Osteocyte (in vitro differentiated cells): ENCODE results near the gene FURIN. TPM values are rescaled to one million over a fixed set of nuclear protein-coding genes. Genes with fewer than 3 reads are reported as not detected.
A peak's percentile ranks its signal among the peaks of the same experiment; 100 is the strongest.

Experiments used
- DNase-seq: peaks from one replicate; pipeline ENCODE4 v3.0.0; 2021; ENCODE audit warnings: mixed read lengths; ENCODE audit not compliant: unreplicated experiment; ENCODE audit errors: extremely low spot score
- H3K27ac Mint-ChIP-seq: one replicate; pipeline ENCODE4 v1.8.0; 2021; ENCODE audit warnings: mild to moderate bottlenecking, mixed read lengths; ENCODE audit not compliant: unreplicated experiment
- H3K27me3 Mint-ChIP-seq: one replicate; pipeline ENCODE4 v1.8.0; 2021; ENCODE audit warnings: mixed read lengths; ENCODE audit not compliant: unreplicated experiment
- H3K36me3 Mint-ChIP-seq: one replicate; pipeline ENCODE4 v1.8.0; 2021; ENCODE audit warnings: mixed read lengths; ENCODE audit not compliant: unreplicated experiment
- H3K4me1 Mint-ChIP-seq: one replicate; pipeline ENCODE4 v1.8.0; 2021; ENCODE audit warnings: mixed read lengths; ENCODE audit not compliant: unreplicated experiment
- H3K4me3 Mint-ChIP-seq: one replicate; pipeline ENCODE4 v1.8.0; 2021; ENCODE audit warnings: mild to moderate bottlenecking, moderate library complexity, mixed read lengths; ENCODE audit not compliant: unreplicated experiment
- H3K9me3 Mint-ChIP-seq: one replicate; pipeline ENCODE4 v1.8.0; 2021; ENCODE audit warnings: mixed read lengths; ENCODE audit not compliant: unreplicated experiment
- total RNA-seq: library from RNA; stranded (reverse); gene quantifications from 2 replicates; pipeline ENCODE4 v1.2.1, GENCODE V29; 2021
- TF ChIP-seq, protein P1 (sequence below): fragments of 200-600 bp; sonication (generic); IDR thresholded peaks from 2 replicates; pipeline ENCODE4 v1.5.0; 2021; ENCODE audit warnings: antibody characterized with exemption, mild to moderate bottlenecking, moderate library complexity

Gene FURIN
- total RNA-seq, 1 donor from 2014 or later = 96.2 TPM

DNA sequence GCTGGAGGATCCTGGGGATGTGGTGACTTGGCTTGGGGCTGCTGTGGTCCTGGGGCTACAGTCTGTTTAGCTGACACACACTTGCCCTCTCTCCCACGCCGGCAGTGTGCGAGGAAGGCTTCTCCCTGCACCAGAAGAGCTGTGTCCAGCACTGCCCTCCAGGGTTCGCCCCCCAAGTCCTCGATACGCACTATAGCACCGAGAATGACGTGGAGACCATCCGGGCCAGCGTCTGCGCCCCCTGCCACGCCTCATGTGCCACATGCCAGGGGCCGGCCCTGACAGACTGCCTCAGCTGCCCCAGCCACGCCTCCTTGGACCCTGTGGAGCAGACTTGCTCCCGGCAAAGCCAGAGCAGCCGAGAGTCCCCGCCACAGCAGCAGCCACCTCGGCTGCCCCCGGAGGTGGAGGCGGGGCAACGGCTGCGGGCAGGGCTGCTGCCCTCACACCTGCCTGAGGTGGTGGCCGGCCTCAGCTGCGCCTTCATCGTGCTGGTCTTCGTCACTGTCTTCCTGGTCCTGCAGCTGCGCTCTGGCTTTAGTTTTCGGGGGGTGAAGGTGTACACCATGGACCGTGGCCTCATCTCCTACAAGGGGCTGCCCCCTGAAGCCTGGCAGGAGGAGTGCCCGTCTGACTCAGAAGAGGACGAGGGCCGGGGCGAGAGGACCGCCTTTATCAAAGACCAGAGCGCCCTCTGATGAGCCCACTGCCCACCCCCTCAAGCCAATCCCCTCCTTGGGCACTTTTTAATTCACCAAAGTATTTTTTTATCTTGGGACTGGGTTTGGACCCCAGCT, 13.0 kb downstream of the FURIN start:
- TF ChIP-seq, protein P1, sequence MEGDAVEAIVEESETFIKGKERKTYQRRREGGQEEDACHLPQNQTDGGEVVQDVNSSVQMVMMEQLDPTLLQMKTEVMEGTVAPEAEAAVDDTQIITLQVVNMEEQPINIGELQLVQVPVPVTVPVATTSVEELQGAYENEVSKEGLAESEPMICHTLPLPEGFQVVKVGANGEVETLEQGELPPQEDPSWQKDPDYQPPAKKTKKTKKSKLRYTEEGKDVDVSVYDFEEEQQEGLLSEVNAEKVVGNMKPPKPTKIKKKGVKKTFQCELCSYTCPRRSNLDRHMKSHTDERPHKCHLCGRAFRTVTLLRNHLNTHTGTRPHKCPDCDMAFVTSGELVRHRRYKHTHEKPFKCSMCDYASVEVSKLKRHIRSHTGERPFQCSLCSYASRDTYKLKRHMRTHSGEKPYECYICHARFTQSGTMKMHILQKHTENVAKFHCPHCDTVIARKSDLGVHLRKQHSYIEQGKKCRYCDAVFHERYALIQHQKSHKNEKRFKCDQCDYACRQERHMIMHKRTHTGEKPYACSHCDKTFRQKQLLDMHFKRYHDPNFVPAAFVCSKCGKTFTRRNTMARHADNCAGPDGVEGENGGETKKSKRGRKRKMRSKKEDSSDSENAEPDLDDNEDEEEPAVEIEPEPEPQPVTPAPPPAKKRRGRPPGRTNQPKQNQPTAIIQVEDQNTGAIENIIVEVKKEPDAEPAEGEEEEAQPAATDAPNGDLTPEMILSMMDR = no peak
- Mint-ChIP-seq H3K36me3 (peaks cover 29% of the 10 kb centered on the region), H3K27me3 (no peaks in the 10 kb centered on the region), H3K4me1 (peaks cover 16% of the 10 kb centered on the region), H3K27ac (no peak overlapping the region), H3K9me3 (no peaks in the 10 kb centered on the region), H3K4me3 (no peak overlapping the region)
- DNase-seq = no peak

DNA sequence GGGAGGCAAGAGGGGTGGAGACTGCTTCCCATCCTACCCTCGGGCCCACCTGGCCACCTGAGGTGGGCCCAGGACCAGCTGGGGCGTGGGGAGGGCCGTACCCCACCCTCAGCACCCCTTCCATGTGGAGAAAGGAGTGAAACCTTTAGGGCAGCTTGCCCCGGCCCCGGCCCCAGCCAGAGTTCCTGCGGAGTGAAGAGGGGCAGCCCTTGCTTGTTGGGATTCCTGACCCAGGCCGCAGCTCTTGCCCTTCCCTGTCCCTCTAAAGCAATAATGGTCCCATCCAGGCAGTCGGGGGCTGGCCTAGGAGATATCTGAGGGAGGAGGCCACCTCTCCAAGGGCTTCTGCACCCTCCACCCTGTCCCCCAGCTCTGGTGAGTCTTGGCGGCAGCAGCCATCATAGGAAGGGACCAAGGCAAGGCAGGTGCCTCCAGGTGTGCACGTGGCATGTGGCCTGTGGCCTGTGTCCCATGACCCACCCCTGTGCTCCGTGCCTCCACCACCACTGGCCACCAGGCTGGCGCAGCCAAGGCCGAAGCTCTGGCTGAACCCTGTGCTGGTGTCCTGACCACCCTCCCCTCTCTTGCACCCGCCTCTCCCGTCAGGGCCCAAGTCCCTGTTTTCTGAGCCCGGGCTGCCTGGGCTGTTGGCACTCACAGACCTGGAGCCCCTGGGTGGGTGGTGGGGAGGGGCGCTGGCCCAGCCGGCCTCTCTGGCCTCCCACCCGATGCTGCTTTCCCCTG, 13.8 kb downstream of the FURIN start:
- DNase-seq = no peak
- peaks cover 17% of the 10 kb centered on the region for H3K4me1 Mint-ChIP-seq
- no peak overlapping the region for H3K27ac Mint-ChIP-seq
- H3K27me3 Mint-ChIP-seq = no peaks in the 10 kb centered on the region
- H3K36me3 Mint-ChIP-seq = peaks cover 21% of the 10 kb centered on the region
- no peaks in the 10 kb centered on the region for H3K9me3 Mint-ChIP-seq
- TF ChIP-seq, protein P1 = no peak
- H3K4me3 Mint-ChIP-seq = no peak overlapping the region

DNA sequence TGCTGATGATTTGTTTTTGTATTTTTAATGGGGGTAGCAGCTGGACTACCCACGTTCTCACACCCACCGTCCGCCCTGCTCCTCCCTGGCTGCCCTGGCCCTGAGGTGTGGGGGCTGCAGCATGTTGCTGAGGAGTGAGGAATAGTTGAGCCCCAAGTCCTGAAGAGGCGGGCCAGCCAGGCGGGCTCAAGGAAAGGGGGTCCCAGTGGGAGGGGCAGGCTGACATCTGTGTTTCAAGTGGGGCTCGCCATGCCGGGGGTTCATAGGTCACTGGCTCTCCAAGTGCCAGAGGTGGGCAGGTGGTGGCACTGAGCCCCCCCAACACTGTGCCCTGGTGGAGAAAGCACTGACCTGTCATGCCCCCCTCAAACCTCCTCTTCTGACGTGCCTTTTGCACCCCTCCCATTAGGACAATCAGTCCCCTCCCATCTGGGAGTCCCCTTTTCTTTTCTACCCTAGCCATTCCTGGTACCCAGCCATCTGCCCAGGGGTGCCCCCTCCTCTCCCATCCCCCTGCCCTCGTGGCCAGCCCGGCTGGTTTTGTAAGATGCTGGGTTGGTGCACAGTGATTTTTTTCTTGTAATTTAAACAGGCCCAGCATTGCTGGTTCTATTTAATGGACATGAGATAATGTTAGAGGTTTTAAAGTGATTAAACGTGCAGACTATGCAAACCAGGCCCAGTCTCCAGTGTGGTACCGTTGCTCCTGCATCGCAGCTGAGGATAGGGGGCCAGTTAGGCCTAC, 14.6 kb downstream of the FURIN start:
- TF ChIP-seq, protein P1 = no peak
- H3K9me3 Mint-ChIP-seq = no peaks in the 10 kb centered on the region
- no peaks in the 10 kb centered on the region for H3K27me3 Mint-ChIP-seq
- peaks cover 17% of the 10 kb centered on the region for H3K4me1 Mint-ChIP-seq
- peaks cover 13% of the 10 kb centered on the region for H3K36me3 Mint-ChIP-seq
- no peak for DNase-seq
- peak overlapping the region; percentile 60 for H3K27ac Mint-ChIP-seq
- H3K4me3 Mint-ChIP-seq = no peak overlapping the region

DNA sequence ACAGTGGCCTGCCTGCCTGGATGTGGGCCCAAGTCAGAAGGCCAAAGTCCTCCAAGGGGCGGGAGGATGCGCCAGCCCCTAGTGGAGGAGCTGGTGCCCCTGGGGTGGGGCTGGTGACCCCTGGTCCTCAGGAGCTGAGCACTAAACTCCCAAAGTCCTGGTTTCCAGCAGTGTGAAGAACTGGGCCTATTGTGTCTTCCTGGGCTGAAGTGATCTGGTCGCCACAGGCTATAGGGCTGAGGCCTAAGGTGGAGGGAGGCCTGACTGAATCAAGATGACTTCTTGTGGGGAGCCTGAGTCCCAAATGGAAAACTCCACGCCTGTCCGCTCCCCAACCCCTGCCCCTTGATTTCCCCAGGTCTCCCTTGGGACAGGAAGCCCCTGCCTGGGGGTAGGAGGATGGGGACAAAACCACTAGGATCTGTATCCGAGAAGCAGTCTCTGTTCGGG, 15.2 kb downstream of the FURIN start:
- TF ChIP-seq, protein P1 = no peak
- Mint-ChIP-seq H3K36me3 (peaks cover 7% of the 10 kb centered on the region), H3K27ac (peak overlapping the region; percentile 70), H3K27me3 (no peaks in the 10 kb centered on the region), H3K9me3 (no peaks in the 10 kb centered on the region), H3K4me3 (no peak overlapping the region), H3K4me1 (peaks cover 17% of the 10 kb centered on the region)
- DNase-seq = no peak
